HEK293 (cell line): Measurements from ENCODE around the gene KIF26B.

Source experiments
- CTCF ChIA-PET: fragments of 350-600 bp; formaldehyde crosslinking; extraction: SDS; loops from one replicate; lab custom pipeline; 2021; ENCODE audit warnings: antibody characterized with exemption; lab: Yijun Ruan, JAX
- POLR2A ChIA-PET: fragments of 300-600 bp; formaldehyde crosslinking; extraction: SDS; loops from one replicate; lab custom pipeline; 2020; ENCODE audit warnings: antibody characterized with exemption, inconsistent platforms; lab: Yijun Ruan, JAX
- H3K27ac ChIP-seq: fragments of 200-500 bp; sonication (Bioruptor generic); 2 replicates; pipeline ENCODE4 v1.5.1; 2014; ENCODE audit warnings: low read depth, low read length, control low read depth, inconsistent platforms; ENCODE audit errors: extremely low read depth
- H3K36me3 ChIP-seq, 2 experiments: fragments of 200-500 bp in 1 of 2; sonication (Bioruptor generic) in 1 of 2; 1 replicate in 1 of 2; 2 replicates in 1 of 2; pipeline ENCODE4 v1.5.1; 2014 to 2017; ENCODE audit warnings: inconsistent platforms in 2 of 2, low read length in 2 of 2; ENCODE audit not compliant: control insufficient read depth in 2 of 2, insufficient read depth in 1 of 2
- H3K4me1 ChIP-seq: fragments of 200-500 bp; sonication (Bioruptor generic); 2 replicates; pipeline ENCODE4 v1.5.1; 2014; ENCODE audit warnings: mild to moderate bottlenecking, low read length, inconsistent platforms; ENCODE audit not compliant: control insufficient read depth, insufficient read depth
- H3K4me3 ChIP-seq: 2 replicates; pipeline ENCODE4 v1.5.1; 2011; ENCODE audit warnings: low read depth, mild to moderate bottlenecking, control low read depth, low read length, moderate library complexity
- H3K9me3 ChIP-seq: fragments of 200-500 bp; sonication (Bioruptor generic); 2 replicates; pipeline ENCODE4 v1.5.1; 2014; ENCODE audit warnings: low read depth, low read length, inconsistent platforms; ENCODE audit not compliant: control insufficient read depth, insufficient read depth
- KLF8 ChIP-seq: fragments of 450-650 bp; formaldehyde crosslinking; IDR thresholded peaks from 2 replicates; pipeline ENCODE4 v1.5.1; 2016; ENCODE audit warnings: missing biosample characterization, missing genetic modification characterization
- MZF1 ChIP-seq: fragments of 450-650 bp; formaldehyde crosslinking; IDR thresholded peaks from 2 replicates; pipeline ENCODE4 v1.5.1; 2017; ENCODE audit warnings: missing biosample characterization, missing genetic modification characterization, borderline replicate concordance
- PRDM1 ChIP-seq: fragments of 450-650 bp; formaldehyde crosslinking; IDR thresholded peaks from 2 replicates; pipeline ENCODE4; 2016; ENCODE audit warnings: missing biosample characterization, missing genetic modification characterization
- ZBTB17 ChIP-seq: fragments of 450-650 bp; formaldehyde crosslinking; IDR thresholded peaks from 2 replicates; pipeline ENCODE4 v1.5.1; 2016; ENCODE audit warnings: missing biosample characterization, missing genetic modification characterization
- ZNF169 ChIP-seq: fragments of 450-650 bp; formaldehyde crosslinking; IDR thresholded peaks from 2 replicates; pipeline ENCODE4 v1.5.1; 2016; ENCODE audit warnings: missing biosample characterization, missing genetic modification characterization
- ZNF202 ChIP-seq: fragments of 450-650 bp; formaldehyde crosslinking; IDR thresholded peaks from 2 replicates; pipeline ENCODE4 v1.5.1; 2016; ENCODE audit warnings: missing biosample characterization, missing genetic modification characterization, borderline replicate concordance
- ZNF23 ChIP-seq: fragments of 450-650 bp; formaldehyde crosslinking; IDR thresholded peaks from 2 replicates; pipeline ENCODE4 v1.5.1; 2016; ENCODE audit warnings: missing biosample characterization, missing genetic modification characterization, borderline replicate concordance
- ZNF433 ChIP-seq: fragments of 450-650 bp; formaldehyde crosslinking; IDR thresholded peaks from 2 replicates; pipeline ENCODE4 v1.5.1; 2016; ENCODE audit warnings: missing biosample characterization, missing genetic modification characterization, low read depth
- ZNF514 ChIP-seq: fragments of 450-650 bp; formaldehyde crosslinking; IDR thresholded peaks from 2 replicates; pipeline ENCODE4 v1.5.1; 2016; ENCODE audit warnings: missing biosample characterization, missing genetic modification characterization
- ZNF555 ChIP-seq: fragments of 450-650 bp; formaldehyde crosslinking; conservative IDR thresholded peaks from 2 replicates; pipeline ENCODE4 v1.5.1; 2017; ENCODE audit warnings: missing biosample characterization, mild to moderate bottlenecking, missing genetic modification characterization, inconsistent platforms
- TF ChIP-seq, protein P1 (sequence below): fragments of 450-650 bp; formaldehyde crosslinking; IDR thresholded peaks from 2 replicates; pipeline ENCODE4 v1.5.1; 2016; ENCODE audit warnings: missing biosample characterization, missing genetic modification characterization, borderline replicate concordance
- TF ChIP-seq, protein P2 (sequence below): fragments of 450-650 bp; formaldehyde crosslinking; IDR thresholded peaks from 2 replicates; pipeline ENCODE4 v1.5.1; 2016; ENCODE audit warnings: missing biosample characterization, missing genetic modification characterization
- TF ChIP-seq, protein P3 (sequence below): fragments of 450-650 bp; formaldehyde crosslinking; optimal IDR thresholded peaks from 2 replicates; pipeline ENCODE3; 2016; ENCODE audit warnings: missing biosample characterization, mild to moderate bottlenecking, missing genetic modification characterization
- TF ChIP-seq, protein P4 (sequence below): fragments of 450-650 bp; formaldehyde crosslinking; IDR thresholded peaks from 2 replicates; pipeline ENCODE4 v1.5.1; 2017; ENCODE audit warnings: missing biosample characterization, missing genetic modification characterization
- TF ChIP-seq, protein P5 (sequence below): fragments of 450-650 bp; formaldehyde crosslinking; conservative IDR thresholded peaks from 2 replicates; pipeline ENCODE4 v1.5.1; 2016; ENCODE audit warnings: low read depth, missing biosample characterization, missing genetic modification characterization
- TF ChIP-seq, protein P6 (sequence below): fragments of 450-650 bp; formaldehyde crosslinking; IDR thresholded peaks from 2 replicates; pipeline ENCODE4; 2016; ENCODE audit warnings: missing biosample characterization, missing genetic modification characterization
- TF ChIP-seq, protein P7 (sequence below): fragments of 450-650 bp; IDR thresholded peaks from 2 replicates; pipeline ENCODE4 v1.5.1; 2018; ENCODE audit warnings: missing biosample characterization, mild to moderate bottlenecking, missing genetic modification characterization

KIF26B gene

DNA sequence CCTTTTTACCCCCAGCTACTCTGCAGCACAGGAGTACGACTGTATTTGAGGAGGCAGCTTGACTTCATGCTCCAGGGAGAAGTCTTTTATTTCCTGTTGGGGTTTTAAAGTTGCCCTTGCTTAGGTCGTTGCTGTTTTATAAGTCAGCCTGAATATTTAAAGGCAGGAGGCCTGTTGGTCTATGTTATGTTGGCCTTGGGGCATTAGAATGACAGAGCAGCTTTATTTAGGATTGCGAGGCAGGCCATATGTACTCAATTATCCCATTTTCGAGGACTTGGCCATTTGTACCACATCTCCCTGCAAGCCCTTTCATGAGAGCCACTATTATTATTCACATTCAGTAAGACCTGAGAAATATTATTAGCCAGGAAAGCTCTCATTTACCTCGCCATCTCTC, 47.0 kb downstream of the KIF26B start:
- Histone ChIP-seq H3K27ac (no peak overlapping the region), H3K4me3 (no peak overlapping the region), H3K4me1 (no peaks in the 10 kb centered on the region), H3K9me3 (no peaks in the 10 kb centered on the region), H3K36me3 (no peaks in the 10 kb centered on the region)
- TF ChIP-seq, protein P1, sequence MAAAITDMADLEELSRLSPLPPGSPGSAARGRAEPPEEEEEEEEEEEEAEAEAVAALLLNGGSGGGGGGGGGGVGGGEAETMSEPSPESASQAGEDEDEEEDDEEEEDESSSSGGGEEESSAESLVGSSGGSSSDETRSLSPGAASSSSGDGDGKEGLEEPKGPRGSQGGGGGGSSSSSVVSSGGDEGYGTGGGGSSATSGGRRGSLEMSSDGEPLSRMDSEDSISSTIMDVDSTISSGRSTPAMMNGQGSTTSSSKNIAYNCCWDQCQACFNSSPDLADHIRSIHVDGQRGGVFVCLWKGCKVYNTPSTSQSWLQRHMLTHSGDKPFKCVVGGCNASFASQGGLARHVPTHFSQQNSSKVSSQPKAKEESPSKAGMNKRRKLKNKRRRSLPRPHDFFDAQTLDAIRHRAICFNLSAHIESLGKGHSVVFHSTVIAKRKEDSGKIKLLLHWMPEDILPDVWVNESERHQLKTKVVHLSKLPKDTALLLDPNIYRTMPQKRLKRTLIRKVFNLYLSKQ (tag by site-specific recombination) = no peak
- TF ChIP-seq KLF8 (tag by site-specific recombination) (no peak), MZF1 (tag by site-specific recombination) (no peak), ZNF202 (no peak), ZNF433 (tag by site-specific recombination) (no peak), ZNF555 (tag by site-specific recombination) (no peak), ZBTB17 (tag by site-specific recombination) (no peak)
- TF ChIP-seq, protein P2, sequence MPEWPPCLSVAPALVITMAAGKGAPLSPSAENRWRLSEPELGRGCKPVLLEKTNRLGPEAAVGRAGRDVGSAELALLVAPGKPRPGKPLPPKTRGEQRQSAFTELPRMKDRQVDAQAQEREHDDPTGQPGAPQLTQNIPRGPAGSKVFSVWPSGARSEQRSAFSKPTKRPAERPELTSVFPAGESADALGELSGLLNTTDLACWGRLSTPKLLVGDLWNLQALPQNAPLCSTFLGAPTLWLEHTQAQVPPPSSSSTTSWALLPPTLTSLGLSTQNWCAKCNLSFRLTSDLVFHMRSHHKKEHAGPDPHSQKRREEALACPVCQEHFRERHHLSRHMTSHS (tag by site-specific recombination) = no peak
- TF ChIP-seq, protein P3, sequence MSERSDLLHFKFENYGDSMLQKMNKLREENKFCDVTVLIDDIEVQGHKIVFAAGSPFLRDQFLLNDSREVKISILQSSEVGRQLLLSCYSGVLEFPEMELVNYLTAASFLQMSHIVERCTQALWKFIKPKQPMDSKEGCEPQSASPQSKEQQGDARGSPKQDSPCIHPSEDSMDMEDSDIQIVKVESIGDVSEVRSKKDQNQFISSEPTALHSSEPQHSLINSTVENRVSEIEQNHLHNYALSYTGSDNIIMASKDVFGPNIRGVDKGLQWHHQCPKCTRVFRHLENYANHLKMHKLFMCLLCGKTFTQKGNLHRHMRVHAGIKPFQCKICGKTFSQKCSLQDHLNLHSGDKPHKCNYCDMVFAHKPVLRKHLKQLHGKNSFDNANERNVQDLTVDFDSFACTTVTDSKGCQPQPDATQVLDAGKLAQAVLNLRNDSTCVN (tag by site-specific recombination) = no peak
- TF ChIP-seq, protein P4, sequence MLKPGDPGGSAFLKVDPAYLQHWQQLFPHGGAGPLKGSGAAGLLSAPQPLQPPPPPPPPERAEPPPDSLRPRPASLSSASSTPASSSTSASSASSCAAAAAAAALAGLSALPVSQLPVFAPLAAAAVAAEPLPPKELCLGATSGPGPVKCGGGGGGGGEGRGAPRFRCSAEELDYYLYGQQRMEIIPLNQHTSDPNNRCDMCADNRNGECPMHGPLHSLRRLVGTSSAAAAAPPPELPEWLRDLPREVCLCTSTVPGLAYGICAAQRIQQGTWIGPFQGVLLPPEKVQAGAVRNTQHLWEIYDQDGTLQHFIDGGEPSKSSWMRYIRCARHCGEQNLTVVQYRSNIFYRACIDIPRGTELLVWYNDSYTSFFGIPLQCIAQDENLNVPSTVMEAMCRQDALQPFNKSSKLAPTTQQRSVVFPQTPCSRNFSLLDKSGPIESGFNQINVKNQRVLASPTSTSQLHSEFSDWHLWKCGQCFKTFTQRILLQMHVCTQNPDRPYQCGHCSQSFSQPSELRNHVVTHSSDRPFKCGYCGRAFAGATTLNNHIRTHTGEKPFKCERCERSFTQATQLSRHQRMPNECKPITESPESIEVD (tag by site-specific recombination) = no peak
- TF ChIP-seq, protein P5, sequence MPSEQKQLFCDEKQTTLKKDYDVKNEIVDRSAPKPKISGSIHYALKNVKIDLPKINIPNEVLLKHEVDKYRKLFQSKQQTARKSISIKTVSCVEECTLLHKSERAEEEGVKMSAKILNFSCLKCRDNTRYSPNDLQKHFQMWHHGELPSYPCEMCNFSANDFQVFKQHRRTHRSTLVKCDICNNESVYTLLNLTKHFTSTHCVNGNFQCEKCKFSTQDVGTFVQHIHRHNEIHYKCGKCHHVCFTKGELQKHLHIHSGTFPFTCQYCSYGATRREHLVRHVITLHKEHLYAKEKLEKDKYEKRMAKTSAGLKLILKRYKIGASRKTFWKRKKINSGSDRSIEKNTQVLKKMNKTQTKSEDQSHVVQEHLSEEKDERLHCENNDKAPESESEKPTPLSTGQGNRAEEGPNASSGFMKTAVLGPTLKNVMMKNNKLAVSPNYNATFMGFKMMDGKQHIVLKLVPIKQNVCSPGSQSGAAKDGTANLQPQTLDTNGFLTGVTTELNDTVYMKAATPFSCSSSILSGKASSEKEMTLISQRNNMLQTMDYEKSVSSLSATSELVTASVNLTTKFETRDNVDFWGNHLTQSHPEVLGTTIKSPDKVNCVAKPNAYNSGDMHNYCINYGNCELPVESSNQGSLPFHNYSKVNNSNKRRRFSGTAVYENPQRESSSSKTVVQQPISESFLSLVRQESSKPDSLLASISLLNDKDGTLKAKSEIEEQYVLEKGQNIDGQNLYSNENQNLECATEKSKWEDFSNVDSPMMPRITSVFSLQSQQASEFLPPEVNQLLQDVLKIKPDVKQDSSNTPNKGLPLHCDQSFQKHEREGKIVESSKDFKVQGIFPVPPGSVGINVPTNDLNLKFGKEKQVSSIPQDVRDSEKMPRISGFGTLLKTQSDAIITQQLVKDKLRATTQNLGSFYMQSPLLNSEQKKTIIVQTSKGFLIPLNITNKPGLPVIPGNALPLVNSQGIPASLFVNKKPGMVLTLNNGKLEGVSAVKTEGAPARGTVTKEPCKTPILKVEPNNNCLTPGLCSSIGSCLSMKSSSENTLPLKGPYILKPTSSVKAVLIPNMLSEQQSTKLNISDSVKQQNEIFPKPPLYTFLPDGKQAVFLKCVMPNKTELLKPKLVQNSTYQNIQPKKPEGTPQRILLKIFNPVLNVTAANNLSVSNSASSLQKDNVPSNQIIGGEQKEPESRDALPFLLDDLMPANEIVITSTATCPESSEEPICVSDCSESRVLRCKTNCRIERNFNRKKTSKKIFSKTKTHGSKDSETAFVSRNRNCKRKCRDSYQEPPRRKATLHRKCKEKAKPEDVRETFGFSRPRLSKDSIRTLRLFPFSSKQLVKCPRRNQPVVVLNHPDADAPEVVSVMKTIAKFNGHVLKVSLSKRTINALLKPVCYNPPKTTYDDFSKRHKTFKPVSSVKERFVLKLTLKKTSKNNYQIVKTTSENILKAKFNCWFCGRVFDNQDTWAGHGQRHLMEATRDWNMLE (tag by site-specific recombination) = no peak
- POLR2A ChIA-PET = no interaction called here
- CTCF ChIA-PET = no interaction called here

DNA sequence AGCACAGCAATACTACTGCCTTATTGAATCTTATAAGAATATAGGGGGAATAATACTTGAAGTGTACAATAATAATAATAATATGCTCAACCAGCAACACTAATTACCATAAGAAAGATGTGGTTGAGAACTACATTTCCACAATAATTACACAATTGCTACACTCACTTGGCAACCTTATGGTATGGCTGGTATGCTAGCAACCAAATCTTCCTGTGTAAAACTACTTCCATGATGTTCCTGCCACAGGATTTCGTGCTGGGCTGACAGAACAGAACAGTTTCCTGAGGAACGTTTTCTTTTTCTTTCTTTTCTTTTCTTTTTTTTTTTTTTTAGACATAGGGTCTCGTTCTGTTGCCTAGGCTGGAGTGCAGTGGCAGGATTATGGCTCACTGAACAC, 50.6 kb downstream of the KIF26B start:
- no peaks in the 10 kb centered on the region for H3K9me3 ChIP-seq
- CTCF ChIA-PET = no interaction called here
- no peaks in the 10 kb centered on the region for H3K36me3 ChIP-seq
- POLR2A ChIA-PET = no interaction called here
- no peak overlapping the region for H3K27ac ChIP-seq
- no peaks in the 10 kb centered on the region for H3K4me1 ChIP-seq
- no peak overlapping the region for H3K4me3 ChIP-seq
- no peak for TF ChIP-seq ZNF23 (tag by site-specific recombination)
- TF ChIP-seq ZNF169 = no peak
- TF ChIP-seq, protein P6, sequence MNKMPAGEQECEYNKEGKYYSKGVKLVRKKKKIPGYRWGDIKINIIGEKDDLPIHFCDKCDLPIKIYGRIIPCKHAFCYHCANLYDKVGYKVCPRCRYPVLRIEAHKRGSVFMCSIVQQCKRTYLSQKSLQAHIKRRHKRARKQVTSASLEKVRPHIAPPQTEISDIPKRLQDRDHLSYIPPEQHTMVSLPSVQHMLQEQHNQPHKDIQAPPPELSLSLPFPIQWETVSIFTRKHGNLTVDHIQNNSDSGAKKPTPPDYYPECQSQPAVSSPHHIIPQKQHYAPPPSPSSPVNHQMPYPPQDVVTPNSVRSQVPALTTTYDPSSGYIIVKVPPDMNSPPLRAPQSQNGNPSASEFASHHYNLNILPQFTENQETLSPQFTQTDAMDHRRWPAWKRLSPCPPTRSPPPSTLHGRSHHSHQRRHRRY (tag by site-specific recombination) = no peak
- TF ChIP-seq PRDM1 = no peak
- no peak for TF ChIP-seq ZNF514 (tag by site-specific recombination)
- TF ChIP-seq, protein P7, sequence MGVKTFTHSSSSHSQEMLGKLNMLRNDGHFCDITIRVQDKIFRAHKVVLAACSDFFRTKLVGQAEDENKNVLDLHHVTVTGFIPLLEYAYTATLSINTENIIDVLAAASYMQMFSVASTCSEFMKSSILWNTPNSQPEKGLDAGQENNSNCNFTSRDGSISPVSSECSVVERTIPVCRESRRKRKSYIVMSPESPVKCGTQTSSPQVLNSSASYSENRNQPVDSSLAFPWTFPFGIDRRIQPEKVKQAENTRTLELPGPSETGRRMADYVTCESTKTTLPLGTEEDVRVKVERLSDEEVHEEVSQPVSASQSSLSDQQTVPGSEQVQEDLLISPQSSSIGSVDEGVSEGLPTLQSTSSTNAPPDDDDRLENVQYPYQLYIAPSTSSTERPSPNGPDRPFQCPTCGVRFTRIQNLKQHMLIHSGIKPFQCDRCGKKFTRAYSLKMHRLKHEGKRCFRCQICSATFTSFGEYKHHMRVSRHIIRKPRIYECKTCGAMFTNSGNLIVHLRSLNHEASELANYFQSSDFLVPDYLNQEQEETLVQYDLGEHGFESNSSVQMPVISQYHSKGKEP (tag by site-specific recombination) = no peak
